Left renal pelvis (tissue), 4 donors: Measurements from ENCODE around the gene RAPGEF5. TPM values are rescaled to one million over a fixed set of nuclear protein-coding genes. Genes with fewer than 3 reads are reported as not detected.

Experiments used
- DNase-seq, 4 donors: peaks; one replicate each; pipeline ENCODE4 v3.0.0-alpha.2; 2013; ENCODE audit warnings: low read depth in 4 of 4, low spot score in 3 of 4
- polyA plus RNA-seq, 4 donors: library from polyadenylated mRNA; unstranded; fragments of 120-200 nt; gene quantifications; one replicate each; pipeline ENCODE4 v1.2.1, GENCODE V29; 2013; ENCODE audit not compliant: insufficient read length in 4 of 4

The RAPGEF5 gene
- polyA plus RNA-seq, 4 donors = 33.6 to 39.6 (median 37.5) TPM

DNA sequence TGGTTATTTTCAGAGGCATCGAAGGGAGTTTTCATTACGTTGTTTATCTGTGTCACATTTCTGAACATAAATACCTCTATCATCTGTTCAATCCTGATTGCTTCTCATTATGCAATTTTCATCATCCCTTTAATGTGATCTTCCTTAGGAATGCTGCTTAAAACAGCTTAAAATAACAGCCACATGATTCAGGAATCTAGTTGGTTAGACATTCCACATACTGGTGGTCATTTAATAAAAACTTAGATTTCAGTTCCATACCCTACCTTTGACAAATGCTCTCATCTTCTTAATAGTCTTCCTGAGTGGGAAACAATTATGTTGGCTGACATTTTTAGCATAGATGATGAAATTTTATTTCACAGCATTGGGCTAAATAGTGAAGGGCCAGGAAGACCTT is 219.9 kb downstream of the RAPGEF5 start:
- no peak for DNase-seq

DNA sequence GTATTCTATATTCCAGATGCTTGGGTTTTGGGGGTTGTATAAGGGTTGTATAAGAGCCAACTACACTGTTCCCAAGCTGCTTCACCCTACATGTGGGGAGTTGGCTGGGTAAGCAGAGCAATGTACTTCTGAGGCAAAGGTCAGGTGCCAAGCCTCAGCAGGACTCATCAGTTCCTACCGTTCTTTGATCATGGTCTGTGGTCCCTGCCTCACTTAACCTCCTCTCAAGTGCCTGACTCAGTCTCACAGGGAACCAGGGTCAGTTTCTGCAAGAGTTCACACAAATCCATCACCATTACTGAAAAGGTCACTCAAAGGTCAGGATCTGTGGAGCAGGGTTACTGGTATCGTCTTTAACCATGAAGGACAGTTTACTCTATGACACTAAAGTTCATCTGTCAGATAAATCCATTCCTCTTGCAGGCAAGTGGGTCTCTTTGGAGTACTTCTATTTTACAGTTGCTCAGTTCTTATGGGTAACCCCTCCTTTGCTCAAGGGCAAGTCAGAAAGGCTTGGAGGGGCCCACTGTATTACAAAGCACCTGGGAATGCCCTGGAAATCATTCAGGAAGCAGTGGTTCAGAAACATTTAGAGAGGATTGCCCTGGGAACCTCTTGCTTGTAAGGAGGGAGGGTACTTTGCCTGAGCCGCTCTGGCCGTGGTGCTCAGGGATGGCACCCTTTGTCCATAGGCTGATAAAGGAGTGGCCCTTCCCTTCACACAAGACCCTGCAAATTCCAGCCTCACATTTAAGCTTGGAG is 227.0 kb downstream of the RAPGEF5 start:
- DNase-seq = no peak

DNA sequence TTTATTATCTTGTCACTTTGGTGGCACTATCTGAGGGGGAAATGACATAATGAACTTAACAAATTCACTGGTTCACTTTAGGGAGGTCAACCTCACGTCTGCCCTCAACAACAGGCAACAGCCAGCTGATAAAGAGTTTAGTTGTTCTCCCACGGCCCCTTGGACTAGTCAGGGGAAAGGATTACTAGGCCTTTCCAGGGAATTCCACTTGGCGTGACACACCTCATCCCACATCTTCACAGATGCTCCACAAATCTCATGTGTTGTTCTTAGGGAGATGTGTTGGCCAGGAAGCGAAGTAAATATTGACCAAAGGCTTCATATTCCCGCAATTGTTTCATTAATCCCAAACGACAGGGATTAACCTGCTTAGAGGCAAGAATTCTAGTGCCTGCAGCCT is 227.8 kb downstream of the RAPGEF5 start:
- no peak for DNase-seq

DNA sequence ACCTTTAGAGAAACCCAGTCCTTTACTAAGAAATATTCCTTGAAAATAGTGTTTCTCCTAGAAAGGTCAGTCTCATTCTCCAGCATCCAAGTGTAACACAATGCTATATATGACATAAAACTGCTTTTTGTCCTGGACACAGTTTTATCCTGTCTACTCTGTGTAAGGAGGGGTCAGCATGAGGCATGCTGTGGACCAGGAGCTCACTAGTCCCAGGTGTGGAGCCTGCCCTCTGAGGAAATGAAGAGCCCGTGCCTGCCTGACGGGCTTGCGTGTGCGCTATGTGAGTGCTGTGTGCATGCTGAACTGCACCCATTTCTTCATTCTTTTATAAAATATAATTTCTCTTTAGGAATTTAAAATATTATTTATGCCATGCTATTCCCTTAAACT is 228.4 kb downstream of the RAPGEF5 start:
- DNase-seq = no peak

GRCh38 chr7:22127835-22128527 is 229.0 kb downstream of the RAPGEF5 start:
- DNase-seq = no peak

GRCh38 chr7:22125436-22125835 is 231.5 kb downstream of the RAPGEF5 start:
- DNase-seq = no peak

DNA sequence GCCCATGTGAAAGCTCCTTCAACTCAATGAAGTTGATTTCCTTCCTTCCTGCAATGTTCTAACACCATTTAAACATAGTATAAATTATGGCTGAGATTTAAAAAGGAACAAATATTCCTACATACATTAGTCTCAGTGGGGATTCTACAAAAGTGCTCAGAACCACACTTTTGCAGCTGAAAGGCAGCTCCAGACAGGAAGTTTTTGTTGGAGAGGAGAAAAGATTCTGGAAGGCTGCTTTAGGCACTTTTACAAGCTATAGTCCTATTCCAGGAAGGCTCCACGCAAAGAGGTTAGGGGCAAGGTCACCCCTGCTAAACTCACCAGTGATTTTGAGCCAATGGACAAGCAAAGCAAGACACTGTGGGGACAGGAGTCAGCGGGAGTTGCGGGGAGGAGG is 232.0 kb downstream of the RAPGEF5 start:
- no peak for DNase-seq

DNA sequence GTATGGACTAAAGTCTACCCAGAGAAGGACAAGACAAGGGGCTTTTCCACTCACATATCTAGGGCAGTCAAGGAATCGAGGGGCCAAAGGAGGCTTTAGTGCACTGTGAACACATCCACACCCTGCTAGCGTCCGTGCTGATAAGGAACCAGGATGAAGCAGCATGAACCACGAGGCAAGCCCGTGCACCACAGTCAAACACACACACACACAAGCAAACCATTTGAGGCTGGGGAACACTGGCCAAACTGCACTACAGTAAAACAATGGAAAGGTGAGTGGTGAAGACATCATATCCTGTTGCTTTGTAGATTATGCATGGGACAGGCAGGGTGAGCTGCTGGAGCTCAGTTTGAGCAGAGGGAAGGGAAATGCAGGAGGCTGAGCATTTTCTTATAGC is 233.8 kb downstream of the RAPGEF5 start:
- no peak for DNase-seq

DNA sequence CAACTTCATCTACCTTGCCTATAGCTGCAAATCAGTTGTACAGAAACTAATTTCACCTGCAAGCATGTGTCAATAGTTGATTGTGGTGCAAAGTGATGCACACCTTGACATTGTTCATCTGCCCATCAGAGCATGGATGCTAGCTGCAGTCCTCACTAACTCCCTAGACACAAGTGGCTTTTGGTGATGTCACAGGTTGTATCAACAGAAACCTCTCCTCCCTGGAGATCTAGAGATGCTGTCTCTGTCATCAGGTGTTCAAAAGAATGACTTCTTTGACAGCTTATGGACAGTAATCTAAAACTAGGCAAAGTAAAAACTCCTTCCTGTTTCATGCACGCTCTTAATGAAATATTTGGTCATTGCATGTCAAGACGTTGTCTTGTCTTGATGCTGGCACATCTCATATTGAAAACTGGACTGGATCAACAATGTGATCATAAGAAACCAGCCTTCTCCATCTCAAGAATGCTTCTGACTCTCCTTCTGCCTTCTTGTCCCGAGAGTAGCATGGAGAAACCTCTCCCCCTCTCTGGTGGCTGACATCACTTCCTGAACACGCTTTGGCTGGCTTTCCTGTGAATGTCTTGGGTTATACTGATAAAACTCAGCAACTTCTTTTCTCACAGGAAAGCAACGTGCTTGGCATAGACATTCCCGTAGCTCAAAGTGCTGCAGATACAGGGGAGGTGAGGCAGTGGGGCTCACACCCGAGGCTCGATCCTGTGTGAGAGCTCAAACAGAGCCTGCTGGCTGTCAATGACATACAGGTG is 235.1 kb downstream of the RAPGEF5 start:
- no peak for DNase-seq

DNA sequence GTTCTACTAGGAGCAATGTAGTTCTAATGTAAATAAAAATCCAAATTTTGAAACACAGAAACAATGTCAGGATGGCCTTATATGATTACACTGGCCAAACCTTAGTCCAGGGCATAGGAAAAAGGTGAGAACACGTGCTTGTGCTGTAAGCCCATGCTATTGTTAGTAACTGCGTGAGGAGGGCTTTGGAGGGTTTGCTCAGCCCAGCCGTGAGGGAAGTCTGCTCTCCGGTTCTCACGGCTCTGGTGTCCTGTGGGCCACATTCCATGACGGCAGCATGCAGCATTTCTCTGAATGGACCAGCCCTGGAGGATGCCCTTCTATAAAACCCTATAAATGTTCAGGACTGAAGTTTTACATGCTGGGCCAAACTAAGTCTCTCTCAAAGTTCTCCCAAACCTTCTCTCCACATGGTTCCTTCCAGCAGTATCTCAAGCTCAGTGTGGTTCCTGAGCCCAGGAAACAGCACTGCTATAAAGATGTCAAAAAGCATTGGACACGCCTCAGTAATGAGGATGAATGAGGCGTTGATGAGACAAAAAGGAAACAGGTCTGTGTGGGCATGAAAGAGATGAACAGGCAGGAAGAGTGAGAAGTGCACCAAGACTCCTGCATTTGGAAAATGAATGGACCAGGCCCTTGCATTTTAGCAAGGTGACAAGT is 236.4 kb downstream of the RAPGEF5 start:
- DNase-seq = no peak

GRCh38 chr7:22117222-22117621 is 239.7 kb downstream of the RAPGEF5 start:
- DNase-seq = no peak

DNA sequence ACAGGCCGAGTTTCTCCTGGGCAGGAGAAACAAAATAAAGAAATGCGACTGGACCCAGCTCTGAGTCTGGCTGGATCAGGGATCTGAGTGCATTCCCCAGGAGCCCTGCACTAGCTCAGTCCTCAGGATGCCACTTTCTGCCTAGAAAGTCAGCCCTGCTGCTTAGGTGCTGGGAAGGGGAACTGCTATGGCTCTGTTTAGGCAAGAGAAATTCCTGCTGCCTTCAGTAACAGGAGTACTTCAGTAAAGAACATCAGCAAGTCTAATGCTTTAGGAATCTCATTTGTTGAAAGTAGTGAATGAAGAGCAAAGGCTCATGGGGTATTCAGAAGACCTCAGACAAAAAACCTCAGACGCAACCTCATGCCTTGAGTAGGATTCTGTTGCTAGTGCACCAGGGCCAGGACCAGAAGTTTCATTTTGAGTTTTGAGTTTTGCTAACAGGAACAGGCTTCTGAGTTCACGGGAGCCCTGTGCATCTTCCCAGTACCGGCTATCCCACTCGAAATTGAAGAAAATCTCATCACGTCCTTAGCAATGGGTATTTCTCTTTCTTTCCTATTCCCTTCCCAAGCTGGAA is 240.4 kb downstream of the RAPGEF5 start:
- no peak for DNase-seq

- DNase-seq = no peak
These were observed 241.3 kb downstream of the RAPGEF5 start for GRCh38 chr7:22115689-22116088.

DNA sequence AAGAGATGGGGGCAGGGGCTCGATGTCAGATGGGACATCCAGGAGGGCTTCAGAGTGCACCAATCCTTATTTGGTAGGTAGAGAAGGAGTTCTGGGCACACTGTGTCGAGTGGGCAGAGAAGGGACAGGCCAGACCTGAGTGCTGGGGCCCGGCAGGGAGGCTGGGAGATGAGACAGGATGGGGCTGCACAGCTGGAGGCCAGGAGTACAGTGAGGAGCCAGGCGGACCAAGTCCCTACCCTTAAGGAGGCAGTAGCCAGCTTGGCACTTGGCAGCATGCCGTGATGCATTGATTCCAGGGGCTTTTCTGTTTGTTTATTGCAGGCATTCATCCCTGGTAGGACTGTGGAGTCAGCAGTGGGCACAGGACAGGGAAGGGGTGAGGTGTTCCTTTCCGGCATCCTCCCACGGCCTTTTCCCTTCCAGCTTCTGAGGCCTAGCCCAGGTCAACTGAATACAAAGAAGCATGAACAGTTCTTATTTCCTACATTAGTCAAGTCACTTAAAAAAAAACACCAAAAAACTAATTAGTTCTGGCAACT is 242.4 kb downstream of the RAPGEF5 start:
- DNase-seq = no peak

DNA sequence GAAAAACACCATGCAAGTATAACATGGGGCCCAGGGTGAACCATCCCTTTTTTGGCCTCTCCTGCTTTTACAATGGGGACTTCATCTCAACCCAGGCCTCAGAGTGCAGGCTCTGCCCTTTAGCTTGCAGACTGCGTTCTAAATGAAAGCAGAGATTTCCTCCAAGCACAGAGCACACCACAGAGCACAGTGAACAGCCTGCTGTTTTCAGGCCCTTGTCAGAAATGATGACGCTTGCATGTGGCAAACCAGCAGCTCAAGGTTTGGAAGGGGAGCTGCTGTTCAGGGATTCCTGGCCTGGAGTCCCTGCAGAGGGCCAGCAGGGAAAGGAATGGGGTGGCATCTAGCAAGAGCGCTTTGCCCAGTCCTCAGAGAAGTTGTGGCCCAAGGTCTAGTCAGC is 243.9 kb downstream of the RAPGEF5 start:
- no peak for DNase-seq

DNA sequence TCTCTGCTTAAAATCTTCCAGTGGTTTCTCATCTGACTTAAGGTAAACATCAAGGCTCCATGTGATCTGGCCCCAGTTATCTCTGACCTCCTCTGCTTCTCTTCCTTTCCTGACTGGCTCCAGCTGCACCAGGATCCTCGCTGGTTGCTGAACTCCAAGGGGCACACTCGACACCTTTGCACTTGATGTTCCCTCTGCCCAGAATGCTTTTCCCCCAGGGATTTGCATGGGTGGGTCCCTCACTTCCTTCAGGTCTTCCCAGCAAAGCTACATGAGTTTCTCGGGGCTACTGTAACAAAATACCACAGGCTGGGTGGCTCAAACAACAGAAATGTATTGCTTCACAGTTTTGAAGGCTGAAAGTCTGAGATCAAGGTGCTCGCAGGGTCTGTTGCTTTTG is 245.3 kb downstream of the RAPGEF5 start:
- DNase-seq = no peak

- DNase-seq = no peak
These were observed 246.1 kb downstream of the RAPGEF5 start for GRCh38 chr7:22110881-22111280.

DNA sequence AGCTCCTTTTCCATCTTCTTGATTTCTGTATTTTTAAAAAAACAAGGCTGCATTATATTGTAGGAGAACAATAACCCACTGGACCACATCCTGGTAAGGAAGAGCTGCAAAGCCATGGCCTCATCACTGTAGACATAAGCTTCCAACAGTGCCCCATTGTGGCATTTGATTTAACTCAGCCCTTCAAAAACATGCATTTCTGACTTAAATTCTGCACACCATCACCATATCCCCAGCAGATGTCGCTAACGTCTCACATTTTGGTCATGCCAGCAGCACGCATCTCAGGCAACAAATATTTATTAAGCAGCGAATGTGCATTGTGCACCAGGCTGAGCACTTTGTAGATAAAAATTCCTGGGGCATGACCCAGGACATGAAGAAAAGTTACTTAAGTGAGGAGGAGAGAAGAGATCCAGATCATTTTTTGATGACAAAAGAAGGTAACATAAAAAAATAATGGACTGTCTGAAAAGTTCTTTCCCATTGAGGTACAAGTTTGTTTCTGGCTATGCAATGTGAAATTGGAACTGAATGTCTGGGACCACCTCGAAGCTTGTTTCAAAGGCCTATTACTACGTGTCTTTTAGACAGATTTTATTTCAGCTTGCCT is 246.6 kb downstream of the RAPGEF5 start:
- DNase-seq = peak; percentile 70 to 82 (median 80)

- DNase-seq = no peak
These were observed 247.2 kb downstream of the RAPGEF5 start for GRCh38 chr7:22109761-22110160.
